GM19239 (cell line): ENCODE results near the gene MYO1H.
"Not testable (repeated sequence)": the region's sequence is repeated elsewhere in the genome, so short reads cannot be mapped to it uniquely, and the experiment has no call there.

Experiments used
- DNase-seq: peaks from one replicate; pipeline ENCODE4 v3.0.0; 2011; ENCODE audit warnings: low spot score; ENCODE audit not compliant: insufficient read length
- FAIRE-seq: peaks from 2 replicates; lab custom pipeline; 2011; peaks lifted over from hg19 to GRCh38; lab: Jason Lieb, UNC

Gene MYO1H

GRCh38 chr12:109347589-109347988 lies at the start of gene MYO1H:
TSS of gene MYO1H (plus strand) at chr12:109347900. CDS start at chr12:109347961, 61 bp downstream.
- FAIRE-seq, result no peak
- DNase-seq, result no peak

DNA sequence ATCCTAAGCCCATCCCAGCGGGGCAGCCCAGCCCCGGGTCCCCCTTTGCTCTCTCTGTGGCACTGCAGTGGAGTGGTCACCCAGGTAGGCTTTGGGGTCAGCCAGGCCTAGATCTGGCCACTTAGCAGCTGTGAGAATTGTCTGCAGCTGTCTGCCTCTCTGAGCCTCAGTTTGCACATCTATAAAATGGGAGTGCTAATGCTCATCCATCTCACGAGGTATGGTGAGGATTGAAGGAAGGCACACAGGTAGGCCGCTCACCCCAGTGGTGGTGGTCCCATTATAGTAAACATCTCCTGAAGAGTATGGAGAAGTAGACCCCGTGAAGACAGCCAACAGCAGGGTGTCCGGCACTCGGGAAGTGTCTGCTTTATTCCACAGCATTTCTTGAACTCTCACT lies 47.9 kb upstream of the MYO1H start:
- FAIRE-seq, result no peak
- DNase-seq, result no peak

DNA sequence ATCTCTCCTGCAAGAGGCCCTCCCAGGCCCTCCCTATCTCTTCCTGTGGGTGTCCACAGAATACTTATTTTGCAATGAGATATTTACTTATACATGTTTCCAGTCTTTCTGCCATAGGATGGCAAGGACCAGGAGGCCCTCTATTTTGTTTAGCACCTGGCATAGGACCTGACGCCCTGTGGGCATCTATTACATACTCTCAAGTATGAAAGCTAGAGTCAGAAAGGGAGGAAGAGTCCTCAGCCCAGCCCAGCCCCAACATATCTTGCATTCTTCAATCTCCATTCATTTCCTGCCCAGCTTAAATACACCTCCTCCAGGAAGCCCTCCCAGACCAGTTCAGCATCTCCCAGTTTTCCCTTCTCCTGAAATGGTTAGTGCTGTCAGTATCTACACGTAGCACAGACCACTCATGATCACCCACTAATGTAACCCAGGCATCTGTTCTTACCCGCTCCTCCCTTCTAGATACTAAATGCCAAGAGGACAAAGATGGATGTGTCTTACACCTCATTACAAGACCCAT lies 46.0 kb upstream of the MYO1H start:
- DNase-seq (no peak), FAIRE-seq (no peak)

- DNase-seq (no peak), FAIRE-seq (no peak)
Observed at GRCh38 chr12:109302358-109302757, 45.3 kb upstream of the MYO1H start.

GRCh38 chr12:109302770-109303169 lies 44.9 kb upstream of the MYO1H start:
- DNase-seq (no peak), FAIRE-seq (no peak)

- no peak for DNase-seq
- FAIRE-seq, result no peak
Observed at GRCh38 chr12:109304485-109304884, 43.2 kb upstream of the MYO1H start.

- DNase-seq (no peak), FAIRE-seq (no peak)
Observed at GRCh38 chr12:109305547-109305946, 42.2 kb upstream of the MYO1H start.

DNA sequence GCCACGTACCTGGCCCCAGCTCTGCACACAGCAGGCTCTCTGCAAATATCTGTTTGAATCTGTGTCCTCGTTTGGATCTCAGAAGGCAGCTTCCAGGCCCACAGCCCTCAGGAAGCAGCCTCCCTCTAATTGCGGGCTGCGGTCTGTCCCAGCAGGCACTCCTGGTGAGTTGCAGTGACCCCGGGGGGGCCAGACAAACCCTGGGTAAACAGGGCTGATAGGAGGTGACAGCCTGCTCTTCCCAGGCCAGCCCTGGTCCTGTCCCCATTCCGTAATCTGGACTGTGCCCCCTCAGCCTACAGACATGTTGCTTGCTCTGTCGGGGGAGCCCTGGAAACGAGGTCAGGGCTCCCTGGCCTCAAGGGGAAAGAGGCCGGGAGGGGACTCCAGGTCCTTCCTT lies 40.6 kb upstream of the MYO1H start:
- DNase-seq (no peak), FAIRE-seq (no peak)

DNA sequence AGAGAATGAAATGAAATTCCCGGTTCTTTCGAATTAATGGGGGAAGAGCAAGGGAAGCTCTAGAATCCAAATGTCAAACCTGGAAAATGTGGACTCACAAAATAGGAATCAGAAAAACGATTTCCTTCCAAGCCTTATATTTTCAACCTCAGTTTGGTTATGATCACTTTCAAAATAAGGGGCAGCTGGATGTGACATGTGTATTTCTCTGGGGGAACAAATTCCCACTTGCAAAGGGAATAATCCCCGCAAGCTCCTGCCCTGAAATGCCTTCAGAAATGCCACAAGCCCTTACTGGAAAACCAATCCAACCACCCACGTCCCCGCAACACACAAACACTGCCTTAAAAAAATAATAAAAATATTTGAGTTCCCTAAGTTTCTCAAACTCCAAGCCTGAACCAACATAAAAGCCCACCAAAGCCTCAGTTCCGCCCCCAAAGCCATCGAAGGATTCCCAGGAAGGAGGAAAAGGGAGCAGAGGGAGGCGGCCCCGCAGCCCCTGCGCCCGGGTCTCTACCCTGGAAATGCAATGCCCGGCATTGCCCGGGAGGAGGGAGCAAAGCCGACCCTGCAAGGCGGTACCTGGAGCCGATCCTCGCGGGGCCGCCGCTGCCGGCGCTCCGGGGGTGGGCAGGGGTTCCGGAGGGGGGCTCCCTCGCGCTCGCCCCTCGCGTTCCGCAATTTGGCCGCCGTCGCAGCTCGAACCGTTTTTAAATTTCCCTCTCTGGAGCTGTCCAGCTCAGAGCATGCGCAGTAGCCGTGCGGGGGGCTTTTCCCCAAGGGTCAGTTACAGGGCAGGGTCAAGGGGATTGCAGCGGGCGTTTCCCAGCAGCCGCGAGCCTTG lies 38.9 kb upstream of the MYO1H start, which contains the start of gene FOXN4:
FOXN4 (minus strand) TSS at position 751 of the 847 bp plus-strand sequence. CDS start 963 bp downstream, outside the sequence.
- no peak for FAIRE-seq

GRCh38 chr12:109309381-109310246 lies 38.1 kb upstream of the MYO1H start:
- no peak for FAIRE-seq
- no peak for DNase-seq

More for the DNA sequence above, 38.9 kb upstream of the MYO1H start, which contains the start of gene FOXN4:
- no peak for DNase-seq

GRCh38 chr12:109310247-109311125 lies 37.2 kb upstream of the MYO1H start:
- FAIRE-seq (no peak), DNase-seq (no peak)

DNA sequence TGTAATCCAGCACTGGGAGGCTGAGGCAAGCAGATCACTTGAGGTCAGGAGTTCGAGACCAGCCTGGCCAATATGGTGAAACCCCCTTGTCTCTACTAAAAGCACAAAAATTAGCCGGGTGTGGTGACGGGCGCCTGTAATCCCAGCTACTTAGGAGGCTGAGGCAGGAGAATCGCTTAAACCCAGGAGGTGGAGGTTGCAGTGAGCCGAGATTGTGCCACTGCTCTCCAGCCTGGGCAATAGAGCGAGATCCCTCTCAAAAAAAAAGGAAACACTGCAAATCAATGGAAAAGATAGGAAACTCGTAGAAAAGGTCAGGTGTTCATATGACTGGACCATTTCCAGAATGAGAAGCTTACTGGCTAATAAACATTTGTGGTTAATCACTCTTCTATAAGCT lies 26.4 kb upstream of the MYO1H start:
- not testable (repeated sequence) for FAIRE-seq, DNase-seq

GRCh38 chr12:109329003-109329402 lies 18.7 kb upstream of the MYO1H start:
- DNase-seq (no peak), FAIRE-seq (no peak)

DNA sequence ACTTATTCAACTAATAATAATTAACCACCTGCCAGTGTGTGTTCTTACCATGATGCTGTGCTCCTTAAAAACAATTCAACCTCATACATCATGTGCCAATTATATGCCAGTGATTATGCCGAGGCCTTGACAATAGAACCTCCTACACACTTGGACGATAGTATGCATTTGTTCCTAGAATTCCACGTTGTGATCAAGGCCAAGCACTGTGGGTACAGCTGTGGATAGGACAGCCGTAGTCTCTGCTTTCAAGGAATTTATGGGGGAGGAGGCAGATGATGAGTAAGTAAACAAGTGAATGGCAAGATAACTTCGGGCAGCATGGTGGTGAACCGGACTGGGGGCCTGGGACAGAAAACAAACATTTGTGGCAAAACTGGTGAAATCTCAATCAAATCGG lies 18.0 kb upstream of the MYO1H start:
- no peak for DNase-seq

GRCh38 chr12:109330282-109331230 lies 17.1 kb upstream of the MYO1H start:
- DNase-seq (no peak), FAIRE-seq (no peak)

More for the DNA sequence above, 18.0 kb upstream of the MYO1H start:
- FAIRE-seq, result no peak

GRCh38 chr12:109331301-109331952 lies 16.3 kb upstream of the MYO1H start:
- DNase-seq (no peak), FAIRE-seq (no peak)

- no peak for DNase-seq
- no peak for FAIRE-seq
Observed at GRCh38 chr12:109334887-109335286, 12.8 kb upstream of the MYO1H start.

DNA sequence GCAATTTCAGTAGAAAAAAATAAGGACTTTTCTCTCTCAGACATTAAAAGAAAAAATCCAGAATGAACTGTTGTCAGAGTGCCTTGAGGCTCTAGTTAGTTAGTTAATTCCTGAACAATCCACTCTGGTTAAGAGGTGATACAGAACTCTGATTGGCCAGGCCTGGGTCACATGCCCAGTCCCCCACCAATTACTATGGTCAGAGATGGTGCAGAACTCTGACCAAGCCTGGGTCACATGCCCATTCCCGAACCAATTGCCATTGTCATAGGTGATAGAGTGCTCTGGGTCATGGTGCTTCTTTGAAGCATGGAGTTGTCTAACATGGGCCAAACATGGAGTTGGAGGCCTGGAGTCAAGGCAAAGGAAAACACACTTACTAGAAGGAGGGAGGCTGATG lies 11.1 kb upstream of the MYO1H start:
- FAIRE-seq (no peak), DNase-seq (no peak)
